Measurements from ENCODE around the gene SLC39A9.

Gene SLC39A9

DNA sequence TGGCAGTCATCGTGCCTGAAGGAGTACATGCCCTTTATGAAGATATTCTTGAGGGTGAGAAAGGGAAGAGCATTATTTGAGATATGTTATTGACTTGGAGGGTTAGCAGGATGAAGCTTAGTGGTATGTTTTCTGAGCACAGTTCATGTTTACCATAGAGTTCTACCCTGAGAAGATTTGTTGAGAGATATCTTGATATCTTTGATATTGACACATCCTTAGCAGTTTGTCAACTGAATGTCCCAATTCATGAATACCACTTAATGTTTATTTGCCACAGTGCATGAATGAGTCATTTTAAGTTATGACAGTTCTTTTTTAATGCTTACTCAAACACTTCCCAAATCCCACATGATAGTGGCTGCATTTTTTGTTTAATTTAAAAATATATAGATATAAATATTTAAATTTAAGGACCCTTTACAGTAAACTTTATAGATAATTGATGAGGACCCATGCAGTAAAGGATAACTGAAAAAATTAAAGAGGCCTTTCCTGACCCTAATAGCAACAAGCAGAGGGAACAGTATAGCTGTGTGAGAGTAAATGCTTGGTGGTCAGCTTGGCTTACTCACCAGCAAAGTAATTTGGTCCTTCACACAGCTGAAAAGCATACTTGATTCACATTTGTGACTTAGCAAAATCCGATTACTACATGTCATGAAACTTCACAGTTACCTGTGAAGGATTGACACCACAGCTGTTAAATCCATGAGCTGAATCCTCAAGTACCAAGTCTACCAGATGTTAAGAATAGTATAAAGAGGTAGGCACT is 25.8 kb downstream of the SLC39A9 start:
- DNase-seq (ENCODE audit: low read depth, low spot score) = no peak

DNA sequence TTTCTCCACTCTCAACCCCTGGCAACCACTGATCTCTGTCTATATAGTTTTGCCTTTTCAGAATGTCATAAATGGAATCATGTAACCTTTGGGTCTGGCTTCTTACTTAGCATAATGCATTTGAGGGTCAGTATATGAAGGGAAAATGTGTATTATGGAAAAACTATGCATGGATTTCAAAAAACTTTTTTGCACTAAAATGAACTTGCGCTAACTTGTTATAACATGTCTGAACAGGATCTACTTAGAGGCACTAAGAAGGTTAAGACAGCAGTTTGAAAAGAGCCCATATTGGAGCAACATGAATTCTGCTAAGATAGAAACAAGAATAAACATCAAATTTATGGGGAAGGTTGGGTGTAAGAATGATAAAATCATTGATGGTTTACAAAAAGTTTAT is 29.1 kb downstream of the SLC39A9 start:
- no peak for DNase-seq (ENCODE audit: low read depth, low spot score)

DNA sequence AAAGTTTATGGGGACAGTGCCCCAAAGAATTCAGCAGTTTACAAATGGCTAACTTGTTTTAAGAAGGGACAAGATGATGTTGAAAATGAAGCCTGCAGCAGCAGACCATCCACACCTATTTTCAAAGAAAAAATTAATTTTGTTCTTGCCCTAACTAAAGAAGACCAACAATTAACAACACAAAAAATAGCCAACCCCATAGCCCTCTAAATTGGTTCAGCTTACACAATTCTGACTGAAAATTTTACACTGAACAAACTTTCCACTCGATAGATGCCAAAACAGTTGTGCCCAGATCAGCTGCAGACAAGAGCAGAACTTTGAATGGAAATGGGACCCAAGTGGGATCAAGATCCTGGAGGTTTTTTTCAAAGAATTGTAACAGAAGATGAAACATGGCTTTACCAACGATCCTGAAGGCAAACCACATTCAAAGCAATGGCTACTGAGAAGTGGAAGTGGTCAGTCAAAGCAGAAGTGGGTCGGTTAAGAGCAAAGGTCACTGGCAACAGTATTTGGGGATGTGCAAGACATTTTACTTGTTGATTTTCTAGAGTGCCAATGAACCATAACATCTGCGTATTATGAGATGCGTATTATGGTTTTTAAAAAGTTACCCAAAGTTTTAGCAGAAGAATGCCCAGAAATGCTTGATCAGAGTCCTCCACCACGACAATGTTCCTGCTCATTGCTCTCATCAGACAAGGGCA is 30.0 kb downstream of the SLC39A9 start:
- no peak for DNase-seq (ENCODE audit: low read depth, low spot score)

DNA sequence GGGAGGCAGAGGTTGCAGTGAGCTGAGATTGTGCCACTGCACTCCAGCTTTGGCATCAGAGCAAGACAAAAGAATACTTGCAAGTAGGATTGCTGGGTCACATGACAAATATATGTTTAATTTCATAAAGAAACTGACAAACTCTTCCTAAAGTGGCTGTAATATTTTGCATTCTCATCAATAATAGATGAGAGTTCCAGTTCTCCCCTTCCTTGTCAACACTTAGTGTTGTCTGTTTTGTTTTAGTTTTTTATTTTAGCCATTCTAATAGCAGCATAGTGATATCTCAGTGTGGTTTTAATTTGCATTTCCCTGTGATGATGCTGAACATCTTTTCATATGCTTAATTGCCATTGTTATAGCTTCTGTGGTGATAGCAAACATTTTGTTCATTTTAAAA is 31.2 kb downstream of the SLC39A9 start:
- no peak for DNase-seq (ENCODE audit: low read depth, low spot score)

DNA sequence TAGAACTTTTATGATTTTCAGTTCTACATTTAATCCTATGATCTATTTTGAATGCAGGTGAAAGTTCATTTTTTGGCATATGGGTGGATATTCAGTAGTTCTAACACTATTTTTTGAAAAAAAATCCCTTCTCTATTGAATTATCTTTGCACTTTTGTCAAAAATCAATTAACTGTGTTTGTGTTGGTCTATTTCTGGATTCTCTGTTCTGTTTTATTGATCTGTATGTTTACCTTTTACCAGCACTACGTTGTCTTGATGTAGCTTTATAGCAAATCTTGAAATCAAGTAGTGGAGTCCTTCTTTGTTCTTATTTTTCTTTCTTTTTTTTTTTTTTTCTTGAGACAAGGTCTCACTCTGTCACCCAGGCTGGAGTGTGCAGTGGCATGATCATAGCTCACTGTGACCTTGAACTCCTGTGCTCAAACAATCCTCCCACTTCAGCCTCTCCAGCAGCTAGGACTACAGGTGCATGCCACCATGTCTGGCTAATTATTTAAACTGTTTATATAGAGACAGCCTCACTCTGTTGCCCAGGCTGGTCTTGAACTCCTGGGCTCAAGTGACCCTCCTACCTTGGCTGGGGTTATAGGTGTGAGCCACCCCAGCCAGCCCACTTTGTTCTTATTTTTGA is 31.9 kb downstream of the SLC39A9 start:
- DNase-seq (ENCODE audit: low read depth, low spot score) = no peak

DNA sequence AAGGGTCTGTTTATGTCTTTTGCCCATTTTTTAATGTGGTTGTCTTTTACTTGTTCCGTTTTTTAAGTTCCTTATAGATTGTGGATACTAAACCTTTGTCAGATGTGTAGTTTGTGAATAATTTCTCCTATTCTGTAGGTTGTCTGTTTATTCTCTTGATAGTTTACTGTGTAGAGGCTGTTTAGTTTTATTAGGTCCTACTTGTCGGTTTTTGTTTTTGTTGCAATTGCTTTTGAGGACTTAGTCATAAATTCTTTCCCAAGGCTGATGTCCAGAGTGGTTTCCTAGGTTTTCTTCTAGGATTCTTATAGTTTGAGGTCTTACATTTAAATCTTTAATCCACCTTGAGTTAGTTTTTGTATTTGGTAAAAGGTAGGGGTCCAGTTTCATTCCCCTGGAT is 33.9 kb downstream of the SLC39A9 start:
- DNase-seq (ENCODE audit: low read depth, low spot score) = no peak

DNA sequence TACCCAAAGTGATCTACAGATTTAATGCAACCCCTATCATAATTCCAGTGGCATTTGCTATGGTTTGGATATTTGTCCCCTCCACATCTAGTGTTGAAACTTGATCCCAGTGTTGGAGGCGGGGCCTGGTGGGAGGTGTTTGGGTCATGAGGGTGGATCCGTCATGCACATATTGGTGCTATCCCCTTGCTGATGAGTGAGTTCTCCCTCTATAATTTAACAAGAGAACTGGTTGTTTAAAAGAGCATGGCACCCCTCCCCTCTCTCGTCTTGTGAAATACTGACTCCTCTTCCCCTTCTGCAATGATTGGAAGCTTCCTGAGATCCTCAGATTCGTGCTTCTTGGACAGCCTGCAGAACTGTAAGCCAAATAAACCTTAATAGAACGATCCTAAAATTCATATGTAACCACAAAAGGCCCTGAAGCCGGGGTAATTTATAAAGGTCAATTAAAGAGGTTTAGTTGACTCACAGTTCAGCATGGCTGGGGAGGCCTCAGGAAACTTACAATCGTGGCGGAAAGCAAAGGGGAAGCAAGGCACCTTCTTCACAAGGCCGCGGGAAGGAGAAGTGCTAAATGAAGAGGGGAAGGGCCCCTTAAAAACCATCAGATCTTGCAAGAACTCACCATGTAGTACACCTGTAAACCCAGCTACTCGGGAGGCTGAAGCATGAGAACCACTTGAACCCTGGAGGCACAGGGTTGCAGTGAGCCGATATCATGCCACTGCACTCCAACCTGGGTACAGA is 41.2 kb downstream of the SLC39A9 start:
- no peak for DNase-seq (ENCODE audit: low read depth, low spot score)

DNA sequence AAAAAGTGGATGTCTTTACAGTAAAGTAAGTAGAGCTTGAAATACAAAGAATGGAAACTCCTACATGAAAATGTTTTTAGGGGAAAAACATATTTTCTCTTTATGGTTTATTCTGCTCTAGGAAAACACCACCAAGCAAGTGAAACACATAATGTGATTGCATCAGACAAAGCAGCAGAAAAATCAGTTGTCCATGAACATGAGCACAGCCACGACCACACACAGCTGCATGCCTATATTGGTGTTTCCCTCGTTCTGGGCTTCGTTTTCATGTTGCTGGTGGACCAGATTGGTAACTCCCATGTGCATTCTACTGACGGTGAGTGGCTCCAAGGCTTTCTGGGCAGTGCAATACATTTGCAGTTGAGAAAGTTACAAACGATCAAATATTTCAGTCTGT is 43.5 kb downstream of the SLC39A9 start:
- no peak for DNase-seq (ENCODE audit: low read depth, low spot score)

DNA sequence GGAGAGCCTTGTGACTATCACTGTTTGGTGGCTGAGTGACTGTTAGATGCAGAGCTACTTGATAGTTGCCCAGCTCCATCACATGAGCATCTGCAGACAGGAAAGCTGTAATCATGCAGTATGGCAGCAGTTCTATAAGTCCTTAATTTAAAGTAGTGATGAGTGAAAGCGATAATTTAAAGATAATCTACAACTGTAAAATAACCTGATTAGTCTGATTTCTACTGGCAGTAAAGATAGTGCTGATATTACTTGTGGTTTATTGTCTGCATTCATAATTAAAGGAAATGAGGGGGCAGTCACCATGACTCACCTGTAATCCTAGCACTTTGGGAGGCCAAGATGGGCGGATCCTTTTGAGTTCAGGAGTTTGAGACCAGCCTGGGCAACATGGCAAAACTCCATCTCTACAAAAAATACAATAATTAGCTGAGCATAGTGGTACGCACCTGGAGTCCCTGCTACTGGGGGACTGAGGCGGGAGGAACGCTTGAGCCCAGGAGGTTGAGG is 44.9 kb downstream of the SLC39A9 start:
- no peak for DNase-seq (ENCODE audit: low read depth, low spot score)

DNA sequence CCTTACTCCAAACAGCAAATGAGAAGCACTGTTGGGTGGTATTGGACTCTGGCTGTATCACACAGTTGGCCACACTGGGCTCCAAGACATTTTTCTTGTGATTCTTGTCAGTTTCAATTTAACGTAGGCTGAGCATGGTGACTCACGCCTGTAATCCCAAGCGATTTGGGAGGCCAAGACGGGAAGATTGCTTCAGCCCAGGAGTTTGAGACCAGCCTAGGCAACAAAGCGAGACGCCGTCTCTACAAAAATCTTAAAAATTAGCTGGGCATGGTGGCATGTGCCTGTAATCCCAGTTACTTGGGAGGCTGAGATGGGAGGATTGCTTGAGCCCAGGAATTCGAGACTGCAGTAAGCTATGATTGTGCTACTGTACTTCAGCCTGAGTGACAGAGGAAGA is 50.7 kb downstream of the SLC39A9 start:
- DNase-seq (ENCODE audit: low read depth, low spot score) = no peak

DNA sequence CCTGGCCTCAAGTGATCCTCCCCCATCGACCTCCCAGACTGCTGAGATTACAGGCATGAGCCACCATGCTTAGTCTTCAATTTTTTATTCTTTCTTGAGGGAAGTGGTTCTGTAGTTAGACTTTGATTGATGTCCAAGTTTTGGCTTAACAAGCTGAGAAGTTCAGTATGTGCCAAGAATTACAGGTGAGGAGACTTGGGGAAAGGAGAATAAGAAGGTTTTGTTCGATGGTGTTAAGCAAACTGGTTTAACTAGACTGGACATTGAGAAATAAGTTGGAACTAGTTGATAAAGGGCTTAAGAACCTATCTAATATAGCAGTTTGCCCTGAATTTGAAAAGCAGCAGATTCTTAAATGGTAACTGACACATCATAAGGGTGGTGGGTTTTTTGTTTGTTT is 53.4 kb downstream of the SLC39A9 start:
- no peak for DNase-seq (ENCODE audit: low read depth, low spot score)

DNA sequence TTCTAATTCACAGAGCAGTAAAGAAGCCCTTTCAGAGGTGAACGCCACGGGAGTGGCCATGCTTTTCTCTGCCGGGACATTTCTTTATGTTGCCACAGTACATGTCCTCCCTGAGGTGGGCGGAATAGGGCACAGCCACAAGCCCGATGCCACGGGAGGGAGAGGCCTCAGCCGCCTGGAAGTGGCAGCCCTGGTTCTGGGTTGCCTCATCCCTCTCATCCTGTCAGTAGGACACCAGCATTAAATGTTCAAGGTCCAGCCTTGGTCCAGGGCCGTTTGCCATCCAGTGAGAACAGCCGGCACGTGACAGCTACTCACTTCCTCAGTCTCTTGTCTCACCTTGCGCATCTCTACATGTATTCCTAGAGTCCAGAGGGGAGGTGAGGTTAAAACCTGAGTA is 59.9 kb downstream of the SLC39A9 start:
- no peak for DNase-seq (ENCODE audit: low read depth, low spot score)

DNA sequence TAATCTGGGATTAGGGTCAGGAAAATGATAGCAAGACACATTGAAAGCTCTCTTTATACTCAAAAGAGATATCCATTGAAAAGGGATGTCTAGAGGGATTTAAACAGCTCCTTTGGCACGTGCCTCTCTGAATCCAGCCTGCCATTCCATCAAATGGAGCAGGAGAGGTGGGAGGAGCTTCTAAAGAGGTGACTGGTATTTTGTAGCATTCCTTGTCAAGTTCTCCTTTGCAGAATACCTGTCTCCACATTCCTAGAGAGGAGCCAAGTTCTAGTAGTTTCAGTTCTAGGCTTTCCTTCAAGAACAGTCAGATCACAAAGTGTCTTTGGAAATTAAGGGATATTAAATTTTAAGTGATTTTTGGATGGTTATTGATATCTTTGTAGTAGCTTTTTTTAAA is 60.6 kb downstream of the SLC39A9 start:
- DNase-seq (ENCODE audit: low read depth, low spot score) = no peak

DNA sequence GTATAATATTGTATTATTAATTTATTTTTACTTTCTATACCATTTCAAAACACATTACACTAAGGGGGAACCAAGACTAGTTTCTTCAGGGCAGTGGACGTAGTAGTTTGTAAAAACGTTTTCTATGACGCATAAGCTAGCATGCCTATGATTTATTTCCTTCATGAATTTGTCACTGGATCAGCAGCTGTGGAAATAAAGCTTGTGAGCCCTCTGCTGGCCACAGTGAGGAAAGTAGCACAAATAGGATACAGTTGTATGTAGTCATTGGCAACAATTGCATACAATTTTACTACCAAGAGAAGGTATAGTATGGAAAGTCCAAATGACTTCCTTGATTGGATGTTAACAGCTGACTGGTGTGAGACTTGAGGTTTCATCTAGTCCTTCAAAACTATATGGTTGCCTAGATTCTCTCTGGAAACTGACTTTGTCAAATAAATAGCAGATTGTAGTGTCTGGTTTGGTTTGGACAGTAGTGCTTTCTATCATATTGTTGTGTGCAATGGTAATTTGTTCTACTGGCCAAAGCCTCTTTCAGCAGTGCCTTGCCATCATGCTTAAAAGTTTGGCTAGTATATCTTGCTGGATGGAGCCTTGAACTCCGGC is 61.7 kb downstream of the SLC39A9 start:
- DNase-seq (ENCODE audit: low read depth, low spot score) = peak; percentile 11

DNA sequence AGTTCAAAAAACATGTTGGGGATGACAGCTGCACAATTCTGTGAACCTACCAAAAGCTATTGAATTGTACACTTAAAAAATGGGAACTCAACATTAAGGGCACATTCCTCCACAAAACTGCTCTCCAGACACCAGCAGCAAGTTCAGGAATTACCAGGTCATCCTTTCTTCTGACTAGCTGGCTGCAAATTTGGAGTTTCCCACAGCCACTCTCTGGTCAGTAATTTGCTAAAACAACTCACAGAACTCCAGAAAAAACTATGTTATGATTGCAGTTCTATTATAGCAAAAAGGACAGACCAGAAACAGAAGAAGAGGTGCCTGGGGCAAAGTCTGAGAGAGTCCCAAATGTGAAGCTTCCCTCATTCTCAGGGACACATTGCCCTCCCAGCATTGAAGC is 65.9 kb downstream of the SLC39A9 start:
- DNase-seq (ENCODE audit: low read depth, low spot score) = no peak

DNA sequence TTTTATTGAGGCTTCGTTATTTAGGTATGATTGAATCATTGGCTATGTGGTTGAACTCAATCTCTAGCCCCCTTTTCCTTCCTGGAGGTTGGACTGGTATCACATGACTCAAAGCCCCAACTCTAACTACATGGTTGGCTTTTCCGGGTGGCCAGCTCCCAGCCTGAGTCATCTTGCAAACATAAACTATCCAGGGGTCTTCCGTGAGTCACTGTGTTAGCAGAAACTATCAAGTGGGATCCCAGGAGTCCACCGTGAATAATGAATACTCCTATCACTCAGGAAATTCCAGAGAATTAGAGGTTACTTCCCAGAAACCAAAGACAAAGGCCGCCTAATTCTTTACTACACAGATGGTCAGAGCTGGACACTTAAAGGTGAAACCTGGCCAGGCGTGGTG is 66.3 kb downstream of the SLC39A9 start:
- no peak for DNase-seq (ENCODE audit: low read depth, low spot score)

DNA sequence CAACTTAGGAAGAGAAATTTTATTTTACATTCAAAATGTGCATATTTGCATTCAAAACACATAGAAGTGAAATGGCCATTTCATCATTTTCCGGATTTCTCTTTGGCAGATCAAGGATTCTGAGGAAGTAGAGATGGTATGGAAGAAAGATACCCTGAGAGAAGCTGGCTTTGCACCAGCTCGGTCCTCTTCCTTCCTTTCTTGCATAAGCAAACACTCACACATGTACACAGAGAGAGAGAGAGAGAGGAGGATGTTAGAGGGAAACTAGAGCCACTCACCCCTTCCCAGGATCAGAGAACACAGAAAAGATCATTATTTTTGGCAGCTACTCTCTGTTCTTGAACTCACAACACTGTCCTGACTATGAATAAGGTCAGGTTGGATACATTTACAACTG is 70.5 kb downstream of the SLC39A9 start:
- no peak for DNase-seq (ENCODE audit: low read depth, low spot score)

DNA sequence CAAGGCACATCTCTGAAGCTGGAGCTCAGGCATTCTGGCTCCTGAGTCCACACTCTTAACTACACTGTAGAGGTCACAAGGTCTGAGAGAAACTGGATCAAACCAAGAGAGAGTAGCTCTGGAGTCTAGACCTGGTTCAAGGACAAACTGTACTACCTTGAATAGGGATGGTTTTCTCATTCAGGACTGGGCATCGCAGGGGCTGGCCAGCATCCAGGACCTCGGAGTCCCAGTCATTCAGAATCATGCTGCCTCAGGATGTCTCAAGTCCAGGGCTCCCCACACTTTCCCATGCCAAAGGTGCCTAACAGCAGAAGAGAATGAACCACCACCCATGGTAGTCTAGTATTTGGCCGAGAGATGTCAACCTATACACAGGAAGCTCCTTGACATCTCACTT is 72.9 kb downstream of the SLC39A9 start:
- DNase-seq (ENCODE audit: low read depth, low spot score) = no peak

DNA sequence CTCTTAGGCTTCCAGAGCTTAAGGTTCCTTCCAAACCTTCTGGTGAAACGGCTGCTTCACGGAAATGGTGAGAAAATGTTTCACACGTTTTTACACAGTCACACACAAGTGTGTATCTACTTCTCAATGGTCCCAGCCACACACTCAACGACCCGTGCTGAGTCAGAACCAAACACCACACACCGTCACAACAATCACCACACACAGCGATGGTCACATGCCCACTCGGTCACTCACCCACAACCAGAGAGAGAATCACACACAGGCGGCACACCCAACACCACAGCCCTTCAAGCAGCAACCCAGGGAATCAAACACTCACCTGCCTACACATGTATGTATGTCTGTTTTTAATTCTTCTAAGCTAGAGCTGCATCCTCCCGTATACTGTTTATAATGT is 73.4 kb downstream of the SLC39A9 start:
- DNase-seq (ENCODE audit: low read depth, low spot score) = no peak

DNA sequence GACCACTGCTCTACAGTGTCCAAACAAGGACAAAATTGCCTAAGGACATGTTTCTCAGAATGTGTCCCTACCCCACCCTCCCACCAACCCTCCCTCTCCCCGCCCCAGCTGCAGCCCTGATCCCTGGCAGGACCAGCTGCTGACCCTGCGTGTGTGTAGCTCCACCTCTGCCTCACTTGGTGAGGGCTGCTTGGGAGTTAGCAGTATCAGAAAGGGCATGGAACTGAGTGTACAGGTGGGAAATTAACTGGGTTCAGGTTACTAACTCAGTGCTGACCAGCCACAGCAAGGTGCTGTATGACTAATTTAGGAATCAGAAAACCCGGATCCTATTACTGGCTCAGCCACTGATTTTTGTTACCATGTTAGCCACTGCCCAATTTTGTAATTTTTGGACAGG is 74.8 kb downstream of the SLC39A9 start:
- no peak for DNase-seq (ENCODE audit: low read depth, low spot score)

DNA sequence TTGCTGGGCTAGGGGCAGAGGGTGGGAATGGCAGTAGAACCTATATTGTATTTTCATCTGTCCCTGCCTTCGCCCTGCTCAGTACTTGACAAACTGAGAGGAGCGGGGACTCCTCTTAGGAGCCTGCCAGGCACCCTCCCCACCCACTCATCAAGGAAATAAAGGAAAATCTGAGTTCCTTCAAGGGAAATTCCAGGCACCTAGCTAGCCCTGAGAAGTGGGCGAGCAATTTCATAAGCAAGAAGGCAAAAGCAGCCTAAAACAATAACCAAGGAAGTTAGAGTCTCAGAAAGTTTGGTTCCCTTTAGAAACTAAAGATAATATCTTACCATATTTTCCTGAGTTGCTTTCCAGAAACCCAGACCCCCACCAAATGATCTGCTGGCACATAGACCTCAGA is 75.5 kb downstream of the SLC39A9 start:
- no peak for DNase-seq (ENCODE audit: low read depth, low spot score)

Measured in activated CD4-positive, CD25-positive, alpha-beta regulatory T cell treated with anti-CD3 and anti-CD28 coated beads, Interleukin-2, amount 50 U/mL, for 16 hours (primary cell).